HG02610 (cell line): ENCODE data around the gene NUP188.

Source experiments
- ATAC-seq: cut with Tn5 transposase; IDR thresholded peaks from one replicate; pipeline ENCODE4 v1.9.1; 2021; ENCODE audit warnings: mild to moderate bottlenecking, moderate library complexity; ENCODE audit not compliant: unreplicated experiment

Gene NUP188

GRCh38 chr9:129005336-129005997 is 58.0 kb downstream of the NUP188 start:
- ATAC-seq = no peak

- ATAC-seq = no peak
Measured at GRCh38 chr9:129006328-129007034, 59.0 kb downstream of the NUP188 start.

- no peak for ATAC-seq
Measured at GRCh38 chr9:129007035-129007765, 59.7 kb downstream of the NUP188 start.

- ATAC-seq = no peak
Measured at GRCh38 chr9:129007766-129008468, 60.4 kb downstream of the NUP188 start.

- ATAC-seq = no peak
Measured at GRCh38 chr9:129008469-129008965, 61.0 kb downstream of the NUP188 start.

- no peak for ATAC-seq
Measured at GRCh38 chr9:129008986-129009583, 61.6 kb downstream of the NUP188 start.

GRCh38 chr9:129009584-129010141 is 62.2 kb downstream of the NUP188 start:
- no peak for ATAC-seq

GRCh38 chr9:129010267-129010975 is 62.9 kb downstream of the NUP188 start:
- ATAC-seq = no peak

- no peak for ATAC-seq
Measured at GRCh38 chr9:129011170-129011569, 63.7 kb downstream of the NUP188 start.

- ATAC-seq = no peak
Measured at GRCh38 chr9:129011761-129012181, 64.3 kb downstream of the NUP188 start.

- ATAC-seq = no peak
Measured at GRCh38 chr9:129012343-129012742, 64.8 kb downstream of the NUP188 start.

- ATAC-seq = no peak
Measured at GRCh38 chr9:129012893-129013448, 65.5 kb downstream of the NUP188 start.

GRCh38 chr9:129013674-129014073 is 66.2 kb downstream of the NUP188 start:
- no peak for ATAC-seq

GRCh38 chr9:129014124-129014523 is 66.6 kb downstream of the NUP188 start:
- no peak for ATAC-seq

GRCh38 chr9:129014608-129015007 is 67.1 kb downstream of the NUP188 start:
- ATAC-seq = no peak

- no peak for ATAC-seq
Measured at GRCh38 chr9:129021091-129021490, 73.6 kb downstream of the NUP188 start.

GRCh38 chr9:129022037-129022436 is 74.5 kb downstream of the NUP188 start:
- ATAC-seq = no peak

- ATAC-seq = no peak
Measured at GRCh38 chr9:129023036-129023907, 75.8 kb downstream of the NUP188 start.

GRCh38 chr9:129023908-129024233 is 76.4 kb downstream of the NUP188 start:
- no peak for ATAC-seq
